Peyer's patch (tissue), 4 donors: ENCODE measurements around the gene RCSD1.

Experiments used
- CTCF ChIP-seq, 6 experiments: fragments of 450-650 bp in 4 of 6; fragments of 200-600 bp in 2 of 6; sonication (generic) in 1 of 6; IDR thresholded peaks; one replicate each; pipeline ENCODE4 v1.5.1; 2017 to 2019; ENCODE audit warnings: antibody characterized with exemption in 6 of 6, mild to moderate bottlenecking in 3 of 6, moderate library complexity in 1 of 6
- POLR2A ChIP-seq, 2 donors: fragments of 450-650 bp; IDR thresholded peaks; one replicate each; pipeline ENCODE4 v1.5.1; 2017; ENCODE audit warnings: antibody characterized with exemption in 2 of 2, mild to moderate bottlenecking in 2 of 2, moderate library complexity in 2 of 2

- TF ChIP-seq CTCF (IDR thresholded peaks at IDR 0.05) = no peak
- TF ChIP-seq POLR2A (IDR thresholded peaks at IDR 0.05) = no peak
Observed at GRCh38 chr1:167695147-167695546, 65.1 kb downstream of the RCSD1 start.
